OCI-LY1 (cell line): Measurements from ENCODE around the gene MOB2.

ENCODE experiments used
- CTCF ChIP-seq: fragments of 200-600 bp; sonication (generic), shearing (Covaris generic); IDR thresholded peaks from 2 replicates; pipeline ENCODE4 v1.5.1; 2017; ENCODE audit warnings: mild to moderate bottlenecking, antibody characterized with exemption, low read length, moderate library complexity, mixed read lengths
- EZH2 ChIP-seq: fragments of 200-600 bp; sonication (generic), shearing (Covaris generic); IDR thresholded peaks from 2 replicates; pipeline ENCODE4 v1.8.0; 2017; ENCODE audit warnings: borderline replicate concordance, mixed run types, mild to moderate bottlenecking, antibody characterized with exemption, low read length, moderate library complexity, mixed read lengths

- TF ChIP-seq EZH2 (no peak), CTCF (no peak)
Measured at GRCh38 chr11:1450344-1450875, 36.2 kb downstream of the MOB2 start.
